Lower leg skin (tissue), 3 donors: ENCODE measurements around the gene ATPAF1.

Experiments used
- POLR2A ChIP-seq, 2 donors: fragments of 450-650 bp; IDR thresholded peaks; one replicate each; pipeline ENCODE4 v1.6.1; 2016 to 2017; ENCODE audit warnings: antibody characterized with exemption in 2 of 2, mild to moderate bottlenecking in 1 of 2, moderate library complexity in 1 of 2
- TF ChIP-seq, protein P1 (sequence below), 3 donors: fragments of 450-650 bp; IDR thresholded peaks; one replicate each; pipeline ENCODE4 v1.5.1; 2016; ENCODE audit warnings: antibody characterized with exemption in 3 of 3, mild to moderate bottlenecking in 3 of 3, moderate library complexity in 2 of 3

DNA sequence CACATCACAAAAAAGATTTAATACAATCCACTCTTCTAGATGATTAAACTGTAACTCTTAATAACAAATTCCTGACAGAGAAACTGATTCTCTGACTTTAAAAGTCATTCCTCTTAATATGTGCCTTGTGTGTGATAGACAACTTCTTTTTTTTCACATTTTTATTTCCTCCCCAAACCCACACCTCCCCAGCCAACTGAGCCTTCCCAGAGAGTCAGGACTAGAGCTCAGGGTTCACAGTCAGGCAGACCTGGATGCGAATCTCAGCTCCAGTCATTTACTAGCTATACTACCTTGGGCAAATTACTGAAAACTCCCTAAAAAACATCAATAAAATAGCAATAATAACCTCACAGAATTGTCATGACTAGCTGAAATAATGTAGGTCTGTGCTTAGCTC, 14.2 kb downstream of the ATPAF1 start:
- TF ChIP-seq, protein P1, sequence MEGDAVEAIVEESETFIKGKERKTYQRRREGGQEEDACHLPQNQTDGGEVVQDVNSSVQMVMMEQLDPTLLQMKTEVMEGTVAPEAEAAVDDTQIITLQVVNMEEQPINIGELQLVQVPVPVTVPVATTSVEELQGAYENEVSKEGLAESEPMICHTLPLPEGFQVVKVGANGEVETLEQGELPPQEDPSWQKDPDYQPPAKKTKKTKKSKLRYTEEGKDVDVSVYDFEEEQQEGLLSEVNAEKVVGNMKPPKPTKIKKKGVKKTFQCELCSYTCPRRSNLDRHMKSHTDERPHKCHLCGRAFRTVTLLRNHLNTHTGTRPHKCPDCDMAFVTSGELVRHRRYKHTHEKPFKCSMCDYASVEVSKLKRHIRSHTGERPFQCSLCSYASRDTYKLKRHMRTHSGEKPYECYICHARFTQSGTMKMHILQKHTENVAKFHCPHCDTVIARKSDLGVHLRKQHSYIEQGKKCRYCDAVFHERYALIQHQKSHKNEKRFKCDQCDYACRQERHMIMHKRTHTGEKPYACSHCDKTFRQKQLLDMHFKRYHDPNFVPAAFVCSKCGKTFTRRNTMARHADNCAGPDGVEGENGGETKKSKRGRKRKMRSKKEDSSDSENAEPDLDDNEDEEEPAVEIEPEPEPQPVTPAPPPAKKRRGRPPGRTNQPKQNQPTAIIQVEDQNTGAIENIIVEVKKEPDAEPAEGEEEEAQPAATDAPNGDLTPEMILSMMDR (IDR thresholded peaks at IDR 0.05): no peak
- TF ChIP-seq POLR2A (IDR thresholded peaks at IDR 0.05): no peak
